ENCODE measurements around the gene GPR137.
A peak's percentile ranks its signal among the peaks of the same experiment; 100 is the strongest.
"Not testable (repeated sequence)": the region's sequence is repeated elsewhere in the genome, so short reads cannot be mapped to it uniquely, and the experiment has no call there.

The GPR137 gene

DNA sequence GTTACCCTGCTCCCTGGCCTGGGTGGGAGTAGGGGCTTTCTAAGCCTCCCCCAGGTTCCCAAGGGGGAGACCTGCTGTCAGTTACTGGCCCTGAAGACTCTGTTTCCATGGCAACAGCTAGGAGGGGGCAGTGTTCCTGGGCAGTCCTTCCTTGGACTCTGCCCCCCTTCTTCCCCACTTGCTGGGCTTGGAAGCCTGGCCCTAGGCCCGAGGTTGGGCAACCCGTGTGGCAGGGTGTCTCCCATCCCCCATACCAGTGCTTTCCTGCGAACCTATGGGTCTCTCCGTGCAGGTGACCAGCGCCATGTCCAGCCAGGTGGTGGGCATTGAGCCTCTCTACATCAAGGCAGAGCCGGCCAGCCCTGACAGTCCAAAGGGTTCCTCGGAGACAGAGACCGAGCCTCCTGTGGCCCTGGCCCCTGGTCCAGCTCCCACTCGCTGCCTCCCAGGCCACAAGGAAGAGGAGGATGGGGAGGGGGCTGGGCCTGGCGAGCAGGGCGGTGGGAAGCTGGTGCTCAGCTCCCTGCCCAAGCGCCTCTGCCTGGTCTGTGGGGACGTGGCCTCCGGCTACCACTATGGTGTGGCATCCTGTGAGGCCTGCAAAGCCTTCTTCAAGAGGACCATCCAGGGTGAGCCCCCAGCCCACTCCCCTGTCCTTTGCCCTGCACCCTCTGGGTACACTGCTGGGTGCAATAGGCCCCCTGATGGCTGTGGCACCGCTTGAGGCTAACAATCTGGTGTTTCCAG, 21.4 kb downstream of the GPR137 start:
- H3K27ac ChIP-seq (ENCODE audit: low read depth, low read length, poor library complexity, severe bottlenecking), result peak overlapping the region; percentile 4
- no peaks in the 10 kb centered on the region for H3K27me3 ChIP-seq (ENCODE audit: insufficient read depth, low read length)
- H3F3A ChIP-seq (ENCODE audit: insufficient read depth, low read length), result no peaks in the 10 kb centered on the region
- no peaks in the 10 kb centered on the region for H3K9me3 ChIP-seq (ENCODE audit: low read length)
- peaks cover 16% of the 10 kb centered on the region; the same call in 1 of the 2 replicates for H3K36me3 ChIP-seq (ENCODE audit: insufficient read depth, low read length)
- peaks cover 19% of the 10 kb centered on the region for H3K4me1 ChIP-seq (ENCODE audit: insufficient read depth, low read length, severe bottlenecking)
- H3K9me2 ChIP-seq (ENCODE audit: low read depth, low read length), result no peaks in the 10 kb centered on the region
- TF ChIP-seq, protein P1, sequence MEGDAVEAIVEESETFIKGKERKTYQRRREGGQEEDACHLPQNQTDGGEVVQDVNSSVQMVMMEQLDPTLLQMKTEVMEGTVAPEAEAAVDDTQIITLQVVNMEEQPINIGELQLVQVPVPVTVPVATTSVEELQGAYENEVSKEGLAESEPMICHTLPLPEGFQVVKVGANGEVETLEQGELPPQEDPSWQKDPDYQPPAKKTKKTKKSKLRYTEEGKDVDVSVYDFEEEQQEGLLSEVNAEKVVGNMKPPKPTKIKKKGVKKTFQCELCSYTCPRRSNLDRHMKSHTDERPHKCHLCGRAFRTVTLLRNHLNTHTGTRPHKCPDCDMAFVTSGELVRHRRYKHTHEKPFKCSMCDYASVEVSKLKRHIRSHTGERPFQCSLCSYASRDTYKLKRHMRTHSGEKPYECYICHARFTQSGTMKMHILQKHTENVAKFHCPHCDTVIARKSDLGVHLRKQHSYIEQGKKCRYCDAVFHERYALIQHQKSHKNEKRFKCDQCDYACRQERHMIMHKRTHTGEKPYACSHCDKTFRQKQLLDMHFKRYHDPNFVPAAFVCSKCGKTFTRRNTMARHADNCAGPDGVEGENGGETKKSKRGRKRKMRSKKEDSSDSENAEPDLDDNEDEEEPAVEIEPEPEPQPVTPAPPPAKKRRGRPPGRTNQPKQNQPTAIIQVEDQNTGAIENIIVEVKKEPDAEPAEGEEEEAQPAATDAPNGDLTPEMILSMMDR (IDR thresholded peaks at IDR 0.05; ENCODE audit: low read length), result no peak
- no peak for TF ChIP-seq EZH2 (IDR thresholded peaks at IDR 0.05; ENCODE audit: borderline replicate concordance, low read length)
- peaks cover 10% of the 10 kb centered on the region for H3K79me2 ChIP-seq (ENCODE audit: insufficient read depth, low read length)
- peak overlapping the region; percentile 70 for H3K4me3 ChIP-seq (ENCODE audit: low read depth, low read length, poor library complexity, severe bottlenecking)
- H2AFZ ChIP-seq (ENCODE audit: low read length), result no peak overlapping the region
- H3K4me2 ChIP-seq (ENCODE audit: low read length), result peak overlapping the region; percentile 94
- peak overlapping the region; percentile 92 for H3K9ac ChIP-seq (ENCODE audit: low read length)
- no peaks in the 10 kb centered on the region for H4K20me1 ChIP-seq (ENCODE audit: insufficient read depth, low read length)

DNA sequence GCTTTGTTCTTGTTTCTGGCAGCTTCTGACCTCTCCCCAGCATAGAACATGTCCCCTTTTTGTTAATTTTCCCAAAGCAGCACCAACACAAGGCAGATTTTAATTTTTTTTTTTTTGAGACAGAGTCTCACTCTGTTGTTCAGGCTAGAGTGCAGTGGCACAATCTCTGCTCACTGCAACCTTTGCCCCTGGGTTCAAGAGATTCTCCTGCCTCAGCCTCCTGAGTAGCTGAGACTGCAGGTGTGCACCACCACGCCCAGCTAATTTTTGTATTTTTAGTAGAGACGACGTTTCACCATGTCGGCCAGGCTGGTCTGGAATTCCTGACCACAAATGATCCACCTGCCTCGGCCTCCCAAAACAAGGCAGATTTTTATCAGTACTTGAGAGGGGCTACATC, 22.1 kb downstream of the GPR137 start:
- 0 out of 2 replicates have a peak overlapping the region, but pooled peaks have one; percentile 94 for H3K4me2 ChIP-seq (ENCODE audit: low read length)
- peaks cover 19% of the 10 kb centered on the region for H3K4me1 ChIP-seq (ENCODE audit: insufficient read depth, low read length, severe bottlenecking)
- not testable (repeated sequence) for H3K9me3 ChIP-seq (ENCODE audit: low read length); H4K20me1 ChIP-seq (ENCODE audit: insufficient read depth, low read length); H3F3A ChIP-seq (ENCODE audit: insufficient read depth, low read length); H3K9me2 ChIP-seq (ENCODE audit: low read depth, low read length); H3K27ac ChIP-seq (ENCODE audit: low read depth, low read length, poor library complexity, severe bottlenecking); H3K79me2 ChIP-seq (ENCODE audit: insufficient read depth, low read length); H2AFZ ChIP-seq (ENCODE audit: low read length); H3K4me3 ChIP-seq (ENCODE audit: low read depth, low read length, poor library complexity, severe bottlenecking); H3K9ac ChIP-seq (ENCODE audit: low read length); H3K27me3 ChIP-seq (ENCODE audit: insufficient read depth, low read length)
- peaks cover 21% of the 10 kb centered on the region; the same call in 1 of the 2 replicates for H3K36me3 ChIP-seq (ENCODE audit: insufficient read depth, low read length)

DNA sequence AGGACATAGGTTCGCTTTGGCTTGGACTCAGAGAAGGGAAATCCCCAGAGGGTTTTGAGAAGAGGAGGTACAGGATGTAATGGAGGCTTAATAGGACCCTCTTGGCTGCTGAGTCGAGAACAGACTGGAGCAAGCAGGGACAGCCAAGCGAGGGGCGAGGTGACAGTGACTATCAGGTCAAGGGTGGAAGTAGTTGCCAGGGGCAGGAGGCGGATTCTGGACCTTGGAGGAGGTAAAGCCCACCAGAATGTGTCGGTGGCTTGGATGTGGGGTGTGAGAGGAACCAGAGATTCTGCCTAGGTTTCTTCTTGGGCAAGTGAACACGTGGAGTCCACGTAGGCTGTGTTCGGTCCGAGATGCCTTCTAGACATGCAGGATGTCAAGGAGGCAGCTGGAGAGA, 27.3 kb downstream of the GPR137 start:
- Histone ChIP-seq H3K79me2 (ENCODE audit: insufficient read depth, low read length) (no peaks in the 10 kb centered on the region), H3K4me1 (ENCODE audit: insufficient read depth, low read length, severe bottlenecking) (peaks cover 11% of the 10 kb centered on the region), H3F3A (ENCODE audit: insufficient read depth, low read length) (no peaks in the 10 kb centered on the region), H3K36me3 (ENCODE audit: insufficient read depth, low read length) (peaks cover 44% of the 10 kb centered on the region; the same call in 1 of the 2 replicates), H3K9me3 (ENCODE audit: low read length) (no peaks in the 10 kb centered on the region), H3K9ac (ENCODE audit: low read length) (no peak overlapping the region), H2AFZ (ENCODE audit: low read length) (no peak overlapping the region), H3K4me2 (ENCODE audit: low read length) (no peak overlapping the region), H3K9me2 (ENCODE audit: low read depth, low read length) (no peaks in the 10 kb centered on the region), H3K4me3 (ENCODE audit: low read depth, low read length, poor library complexity, severe bottlenecking) (no peak overlapping the region), H3K27ac (ENCODE audit: low read depth, low read length, poor library complexity, severe bottlenecking) (no peak overlapping the region), H4K20me1 (ENCODE audit: insufficient read depth, low read length) (no peaks in the 10 kb centered on the region), H3K27me3 (ENCODE audit: insufficient read depth, low read length) (no peaks in the 10 kb centered on the region)
- TF ChIP-seq EZH2 (IDR thresholded peaks at IDR 0.05; ENCODE audit: borderline replicate concordance, low read length), result no peak

DNA sequence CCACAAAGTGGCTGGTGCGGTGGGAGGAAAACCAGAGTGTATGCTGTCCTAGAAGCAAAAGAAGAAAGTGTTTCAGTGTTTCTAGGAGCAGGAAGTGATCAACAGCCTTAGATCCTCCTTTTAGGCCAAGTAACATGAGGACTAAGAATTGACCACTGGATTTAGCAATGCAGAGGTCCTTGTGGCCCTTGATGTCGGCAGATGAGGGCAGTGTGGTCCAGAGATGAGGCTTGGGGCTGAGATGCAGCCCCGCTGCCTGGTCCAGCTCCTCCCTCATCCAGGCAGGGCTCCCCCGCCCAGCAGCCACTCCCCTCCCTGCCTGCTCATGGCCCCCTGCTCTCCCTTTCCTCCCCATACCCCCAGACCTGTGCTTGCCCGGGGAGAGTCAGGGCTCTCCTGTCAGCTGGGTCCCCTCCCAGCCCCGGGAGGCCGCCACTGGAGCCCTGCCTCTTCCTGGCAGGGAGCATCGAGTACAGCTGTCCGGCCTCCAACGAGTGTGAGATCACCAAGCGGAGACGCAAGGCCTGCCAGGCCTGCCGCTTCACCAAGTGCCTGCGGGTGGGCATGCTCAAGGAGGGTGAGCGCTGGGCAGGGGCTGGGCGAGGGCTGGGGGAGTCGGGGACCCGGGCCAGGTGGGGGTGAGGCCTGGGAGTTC, 28.0 kb downstream of the GPR137 start:
- H3K4me1 ChIP-seq (ENCODE audit: insufficient read depth, low read length, severe bottlenecking), result peaks cover 11% of the 10 kb centered on the region
- H3K27ac ChIP-seq (ENCODE audit: low read depth, low read length, poor library complexity, severe bottlenecking), result no peak overlapping the region
- H3K79me2 ChIP-seq (ENCODE audit: insufficient read depth, low read length), result no peaks in the 10 kb centered on the region
- H3K36me3 ChIP-seq (ENCODE audit: insufficient read depth, low read length), result peaks cover 43% of the 10 kb centered on the region; the same call in 1 of the 2 replicates
- H3K27me3 ChIP-seq (ENCODE audit: insufficient read depth, low read length), result no peaks in the 10 kb centered on the region
- H3K9me3 ChIP-seq (ENCODE audit: low read length), result no peaks in the 10 kb centered on the region
- no peaks in the 10 kb centered on the region for H4K20me1 ChIP-seq (ENCODE audit: insufficient read depth, low read length)
- H3K4me3 ChIP-seq (ENCODE audit: low read depth, low read length, poor library complexity, severe bottlenecking), result no peak overlapping the region
- no peak overlapping the region for H3K4me2 ChIP-seq (ENCODE audit: low read length)
- no peak for TF ChIP-seq EZH2 (IDR thresholded peaks at IDR 0.05; ENCODE audit: borderline replicate concordance, low read length)
- TF ChIP-seq, protein P1 (IDR thresholded peaks at IDR 0.05; ENCODE audit: low read length), result no peak
- H3F3A ChIP-seq (ENCODE audit: insufficient read depth, low read length), result no peaks in the 10 kb centered on the region
- no peak overlapping the region for H3K9ac ChIP-seq (ENCODE audit: low read length)
- H3K9me2 ChIP-seq (ENCODE audit: low read depth, low read length), result no peaks in the 10 kb centered on the region
- H2AFZ ChIP-seq (ENCODE audit: low read length), result no peak overlapping the region

Data from OCI-LY1 (cell line).